HCT116 (cell line): Measurements from ENCODE around the gene PKNOX2. TPM values are rescaled to one million over a fixed set of nuclear protein-coding genes. Genes with fewer than 3 reads are reported as not detected.

Experiments
- ATAC-seq: fragments of 200-7000 bp; cut with Tn5 transposase; 2 replicates; pipeline ENCODE4 v1.9.1; 2020; ENCODE audit warnings: mild to moderate bottlenecking, moderate library complexity
- BruUV-seq: library from RNA; stranded (reverse); fragments of 400-500 nt; replicated peaks from 2 replicates; lab custom pipeline; 2021; lab: Mats Ljungman, UMichigan
- CTCF ChIA-PET: fragments of 300-600 bp; sonication (Branson Sonifier 250); formaldehyde crosslinking; loops from one replicate; lab custom pipeline; 2021; ENCODE audit warnings: antibody characterized with exemption; lab: Charles Lee
- POLR2A ChIA-PET: fragments of 300-600, 350-600 bp; sonication (Branson Sonifier 250); formaldehyde crosslinking; loops from one replicate; lab custom pipeline; 2021; ENCODE audit warnings: antibody characterized with exemption; lab: Charles Lee
- RAD21 ChIA-PET, 2 experiments: fragments of 300-600 bp; sonication (Branson Sonifier 250); formaldehyde crosslinking; loops; one replicate each; lab custom pipeline; 2023; ENCODE audit warnings: low total read pairs in 2 of 2; ENCODE audit not compliant: uncharacterized antibody in 2 of 2, unreplicated experiment in 2 of 2, low non-redundant PET in 1 of 2; lab: Charles Lee
- DNase-seq: peaks from one replicate; pipeline ENCODE4 v3.0.0-alpha.2; 2010; ENCODE audit warnings: low read depth, low spot score
- H2AFZ ChIP-seq: fragments of 200-600 bp; shearing (Covaris generic), sonication (generic); 2 replicates; pipeline ENCODE4 v1.6.1; 2017; ENCODE audit warnings: low read depth, mixed run types, mixed read lengths, antibody characterized with exemption, low read length; ENCODE audit not compliant: poor library complexity, severe bottlenecking
- H3K27ac ChIP-seq: 2 replicates; pipeline ENCODE4 v1.5.1; 2012; ENCODE audit warnings: low read depth, low read length
- H3K27me3 ChIP-seq: fragments of 200-600 bp; sonication (generic); 2 replicates; pipeline ENCODE4 v1.6.1; 2016; ENCODE audit warnings: mixed run types, low read length, mixed read lengths; ENCODE audit not compliant: insufficient read depth
- H3K36me3 ChIP-seq, 2 experiments: fragments of 200-500 bp in 1 of 2; fragments of 200-600 bp in 1 of 2; sonication (Bioruptor generic) in 1 of 2; sonication (generic) in 1 of 2; 2 replicates each; pipeline versions ENCODE4 v1.5.1 to v1.6.1; 2014 to 2016; ENCODE audit warnings: low read length in 2 of 2, inconsistent platforms in 1 of 2, mixed read lengths in 1 of 2, mixed run types in 1 of 2; ENCODE audit not compliant: insufficient read depth in 2 of 2, control insufficient read depth in 1 of 2
- H3K4me1 ChIP-seq, 2 experiments: fragments of 200-600 bp in 1 of 2; sonication (generic) in 1 of 2; 2 replicates each; pipeline versions ENCODE4 v1.5.1 to v1.6.1; 2012 to 2017; ENCODE audit warnings: low read length in 2 of 2, inconsistent platforms in 1 of 2, mild to moderate bottlenecking in 1 of 2, mixed read lengths in 1 of 2, mixed run types in 1 of 2, moderate library complexity in 1 of 2; ENCODE audit not compliant: insufficient read depth in 2 of 2, control insufficient read depth in 1 of 2
- H3K4me2 ChIP-seq: fragments of 200-600 bp; sonication (generic); 2 replicates; pipeline ENCODE4 v1.6.1; 2017; ENCODE audit warnings: mixed run types, low read length, mixed read lengths
- H3K4me3 ChIP-seq, 2 experiments: fragments of 200-600 bp in 1 of 2; sonication (generic) in 1 of 2; replicated peaks in 1 of 2; 2 replicates each; pipeline ENCODE4 v1.5.1; 2011 to 2016; ENCODE audit warnings: low read length in 2 of 2, control low read depth in 1 of 2, low read depth in 1 of 2, mild to moderate bottlenecking in 1 of 2, mixed read lengths in 1 of 2, mixed run types in 1 of 2
- H3K79me2 ChIP-seq: fragments of 200-600 bp; sonication (generic); 2 replicates; pipeline ENCODE4 v1.6.1; 2017; ENCODE audit warnings: mild to moderate bottlenecking, mixed run types, low read length, moderate library complexity, mixed read lengths; ENCODE audit not compliant: insufficient read depth
- H3K9ac ChIP-seq: fragments of 200-600 bp; sonication (generic); 2 replicates; pipeline ENCODE4 v1.6.1; 2016; ENCODE audit warnings: low read length, mixed read lengths
- H3K9me2 ChIP-seq: fragments of 200-600 bp; sonication (generic), shearing (Covaris generic); 2 replicates; pipeline ENCODE4 v1.6.1; 2017; ENCODE audit warnings: mixed run types, mild to moderate bottlenecking, moderate library complexity; ENCODE audit not compliant: insufficient read depth
- H3K9me3 ChIP-seq, 2 experiments: fragments of 200-500 bp in 1 of 2; fragments of 200-600 bp in 1 of 2; sonication (Bioruptor generic) in 1 of 2; sonication (generic) in 1 of 2; 2 replicates each; pipeline ENCODE4 v1.6.1; 2014 to 2017; ENCODE audit warnings: low read length in 2 of 2, mixed read lengths in 2 of 2, inconsistent platforms in 1 of 2, low read depth in 1 of 2, mild to moderate bottlenecking in 1 of 2, mixed run types in 1 of 2, moderate library complexity in 1 of 2; ENCODE audit not compliant: control insufficient read depth in 1 of 2, insufficient read depth in 1 of 2
- H4K20me1 ChIP-seq: fragments of 200-600 bp; sonication (generic), shearing (Covaris generic); 2 replicates; pipeline ENCODE4 v1.6.1; 2017; ENCODE audit warnings: mixed run types, mild to moderate bottlenecking, moderate library complexity; ENCODE audit not compliant: insufficient read depth
- CBX3 ChIP-seq: IDR thresholded peaks from 2 replicates; pipeline ENCODE4 v1.6.1; 2012; ENCODE audit warnings: low read depth
- CTCF ChIP-seq, 3 experiments: fragments of 200-600 bp in 1 of 3; sonication (generic) in 1 of 3; IDR thresholded peaks in 2 of 3; conservative IDR thresholded peaks in 1 of 3; 2 replicates each; pipeline ENCODE4 v1.5.1; 2012 to 2017; ENCODE audit warnings: low read depth in 2 of 3, low read length in 2 of 3, antibody characterized with exemption in 1 of 3, borderline replicate concordance in 1 of 3, control low read depth in 1 of 3, mild to moderate bottlenecking in 1 of 3, mixed read lengths in 1 of 3, mixed run types in 1 of 3, moderate library complexity in 1 of 3; ENCODE audit not compliant: insufficient read depth in 1 of 3
- EGR1 ChIP-seq: IDR thresholded peaks from 2 replicates; pipeline ENCODE4 v1.6.1; 2012; ENCODE audit warnings: low read depth
- JUND ChIP-seq: IDR thresholded peaks from 2 replicates; pipeline ENCODE4 v1.6.1; 2012
- POLR2A ChIP-seq: IDR thresholded peaks from 2 replicates; pipeline ENCODE4 v1.7.0; 2011; ENCODE audit warnings: borderline replicate concordance; ENCODE audit not compliant: insufficient read depth, insufficient read length; ENCODE audit errors: extremely low read depth
- RAD21 ChIP-seq: IDR thresholded peaks from 2 replicates; pipeline ENCODE4 v1.6.1; 2012; ENCODE audit warnings: low read depth, mild to moderate bottlenecking
- REST ChIP-seq: IDR thresholded peaks from 2 replicates; pipeline ENCODE4 v1.6.1; 2012; ENCODE audit warnings: low read depth
- SP1 ChIP-seq: IDR thresholded peaks from 2 replicates; pipeline ENCODE4 v1.6.1; 2012; ENCODE audit warnings: low read depth
- YY1 ChIP-seq: IDR thresholded peaks from 2 replicates; pipeline ENCODE4 v1.6.1; 2011; ENCODE audit warnings: low read length, low read depth, moderate library complexity, mild to moderate bottlenecking; ENCODE audit not compliant: insufficient replicate concordance; ENCODE audit errors: extremely low read depth
- intact Hi-C: fragments of 100-400 bp; cut with micrococcal nuclease; formaldehyde crosslinking; loops from 2 replicates; pipeline ENCODE4 v1.10.0; 2022
- total RNA-seq: library from RNA; stranded (reverse); gene quantifications from one replicate; pipeline ENCODE4 v1.2.1, GENCODE V29; 2021; ENCODE audit not compliant: unreplicated experiment
- TF ChIP-seq, protein P1 (sequence below): IDR thresholded peaks from 2 replicates; pipeline ENCODE4 v1.6.1; 2012

PKNOX2 gene
- total RNA-seq, 1 experiment from 2014 or later: 0.20 TPM

GRCh38 chr11:125257751-125258150 lies 93.2 kb downstream of the PKNOX2 start (continued):
- TF ChIP-seq CTCF (IDR thresholded peaks at IDR 0.05 in 2 of 3, conservative IDR thresholded peaks at IDR 0.05 in 1 of 3; ENCODE audit: borderline replicate concordance in 1 of 3, insufficient read depth in 1 of 3, low read depth in 2 of 3, low read length in 2 of 3) (no peak), CBX3 (no peak), YY1 (no peak)

DNA sequence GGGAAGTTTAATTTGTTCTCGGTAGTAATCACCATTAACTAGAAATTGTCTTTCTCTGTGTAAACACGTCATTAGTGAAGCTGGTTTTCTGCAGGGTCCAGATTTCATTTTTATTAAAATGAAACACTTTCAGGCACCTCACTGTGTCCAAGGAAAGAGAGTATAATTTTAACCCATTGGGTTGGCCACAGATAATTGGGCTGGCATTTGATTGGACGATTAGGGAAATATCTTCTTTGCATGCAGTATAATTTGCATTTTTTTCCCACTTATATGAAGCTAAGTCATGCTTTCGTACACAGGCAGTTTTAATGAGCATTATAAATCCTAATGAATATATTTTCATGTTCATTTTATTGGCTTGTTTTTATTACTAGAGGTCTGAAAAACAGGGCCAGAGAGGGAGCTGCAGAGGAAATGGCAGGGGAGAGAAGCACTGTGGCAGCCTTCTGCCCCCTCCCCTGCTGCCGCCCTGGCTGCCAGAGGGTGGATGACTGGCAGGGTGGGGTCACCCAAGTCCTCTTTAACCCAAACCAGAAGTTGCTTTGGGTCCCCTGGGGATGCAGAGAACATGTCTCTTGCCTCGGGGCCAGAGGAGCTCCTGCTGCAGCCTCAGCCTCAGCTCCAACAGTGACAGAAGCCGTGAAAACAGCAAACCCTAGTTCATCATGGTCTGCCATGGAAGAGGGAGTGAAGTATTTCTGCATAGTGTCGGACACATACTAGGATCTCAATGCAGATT lies 93.9 kb downstream of the PKNOX2 start:
- intact Hi-C loops: no loop called here
- H3K27me3 ChIP-seq: no peaks in the 10 kb centered on the region
- POLR2A ChIA-PET: no interaction called here

More for the DNA sequence above, 93.9 kb downstream of the PKNOX2 start:
- H3K36me3 ChIP-seq: no peaks in the 10 kb centered on the region
- no peaks in the 10 kb centered on the region for H4K20me1 ChIP-seq
- no peak for DNase-seq
- no peak for TF ChIP-seq CTCF (IDR thresholded peaks at IDR 0.05 in 2 of 3, conservative IDR thresholded peaks at IDR 0.05 in 1 of 3; ENCODE audit: borderline replicate concordance in 1 of 3, insufficient read depth in 1 of 3, low read depth in 2 of 3, low read length in 2 of 3)
- TF ChIP-seq EGR1: no peak
- no peak for TF ChIP-seq CBX3
- no peak for TF ChIP-seq RAD21
- no peak for TF ChIP-seq SP1
- TF ChIP-seq POLR2A: no peak
- TF ChIP-seq YY1: no peak
- TF ChIP-seq, protein P1, sequence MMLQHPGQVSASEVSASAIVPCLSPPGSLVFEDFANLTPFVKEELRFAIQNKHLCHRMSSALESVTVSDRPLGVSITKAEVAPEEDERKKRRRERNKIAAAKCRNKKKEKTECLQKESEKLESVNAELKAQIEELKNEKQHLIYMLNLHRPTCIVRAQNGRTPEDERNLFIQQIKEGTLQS: no peak
- no peak for TF ChIP-seq REST
- no peak for TF ChIP-seq JUND
- no peaks in the 10 kb centered on the region for H3K4me1 ChIP-seq
- no peak overlapping the region for H3K4me3 ChIP-seq
- RAD21 ChIA-PET: no interaction called here
- ATAC-seq: no peak
- H3K27ac ChIP-seq: no peak overlapping the region
- BruUV-seq: no TSS peak
- no peaks in the 10 kb centered on the region for H3K9me2 ChIP-seq
- no peak overlapping the region for H3K4me2 ChIP-seq
- H3K9me3 ChIP-seq: no peaks in the 10 kb centered on the region
- CTCF ChIA-PET: no interaction called here
- no peaks in the 10 kb centered on the region for H3K79me2 ChIP-seq
- no peak overlapping the region for H3K9ac ChIP-seq
- no peak overlapping the region for H2AFZ ChIP-seq
